ENCODE results near the gene MRM3.
"Not testable (repeated sequence)": the region's sequence is repeated elsewhere in the genome, so short reads cannot be mapped to it uniquely, and the experiment has no call there.

Gene MRM3

GRCh38 chr17:781805-782731 lies at the start of gene MRM3, which contains the start of gene GLOD4:
MRM3 (plus strand) TSS chr17:782353; CDS start chr17:782379, 26 bp downstream.
GLOD4 (minus strand) TSS chr17:782280; CDS start chr17:782255, 25 bp downstream.
- peak; percentile 96 for DNase-seq

- peak; percentile 74 for DNase-seq
These were observed 49.0 kb upstream of the MRM3 start for GRCh38 chr17:732902-733720.

- DNase-seq, result no peak
These were observed 48.4 kb upstream of the MRM3 start for GRCh38 chr17:733743-734142.

- DNase-seq, result no peak
These were observed 44.5 kb upstream of the MRM3 start for GRCh38 chr17:737561-738113.

GRCh38 chr17:740240-741017 lies 41.7 kb upstream of the MRM3 start:
- no peak for DNase-seq

- DNase-seq, result no peak
These were observed 39.9 kb upstream of the MRM3 start for GRCh38 chr17:742147-742793.

GRCh38 chr17:743139-743538 lies 39.0 kb upstream of the MRM3 start:
- DNase-seq, result no peak

- no peak for DNase-seq
These were observed 37.2 kb upstream of the MRM3 start for GRCh38 chr17:744937-745336.

GRCh38 chr17:745406-745805 lies 36.7 kb upstream of the MRM3 start:
- no peak for DNase-seq

- no peak for DNase-seq
These were observed 36.0 kb upstream of the MRM3 start for GRCh38 chr17:746181-746580.

- no peak for DNase-seq
These were observed 35.1 kb upstream of the MRM3 start for GRCh38 chr17:746783-747629.

- not testable (repeated sequence) for DNase-seq
These were observed 33.5 kb upstream of the MRM3 start for GRCh38 chr17:748604-749003.

GRCh38 chr17:749359-749758 lies 32.8 kb upstream of the MRM3 start:
- not testable (repeated sequence) for DNase-seq

GRCh38 chr17:750431-751037 lies 31.6 kb upstream of the MRM3 start:
- DNase-seq, result no peak

- no peak for DNase-seq
These were observed 30.7 kb upstream of the MRM3 start for GRCh38 chr17:751269-752001.

GRCh38 chr17:752002-752619 lies 30.0 kb upstream of the MRM3 start, which contains the start of gene GEMIN4:
GEMIN4 (minus strand) TSS chr17:752264; CDS start chr17:752142, 122 bp downstream.
- peak; percentile 98 for DNase-seq

- peak; percentile 78 for DNase-seq
These were observed 29.4 kb upstream of the MRM3 start for GRCh38 chr17:752620-753219.

GRCh38 chr17:753418-753817 lies 28.7 kb upstream of the MRM3 start:
- DNase-seq, result no peak
